SHP77 treated with DMSO at 0.1 percent for 48 hours (cell line): Measurements from ENCODE around the gene KLRK1.
A peak's percentile ranks its signal among the peaks of the same experiment; 100 is the strongest.
"Not testable (repeated sequence)": the region's sequence is repeated elsewhere in the genome, so short reads cannot be mapped to it uniquely, and the experiment has no call there.

ENCODE experiments used
- DNase-seq: peaks from one replicate; lab custom pipeline; 2025; lab: John Stamatoyannopoulos, UW

Gene KLRK1

GRCh38 chr12:10389904-10390303, at the start of gene KLRK1:
KLRK1 (minus strand) TSS chr12:10390041; CDS start chr12:10388810, 1,231 bp downstream.
- no peak for DNase-seq

DNA sequence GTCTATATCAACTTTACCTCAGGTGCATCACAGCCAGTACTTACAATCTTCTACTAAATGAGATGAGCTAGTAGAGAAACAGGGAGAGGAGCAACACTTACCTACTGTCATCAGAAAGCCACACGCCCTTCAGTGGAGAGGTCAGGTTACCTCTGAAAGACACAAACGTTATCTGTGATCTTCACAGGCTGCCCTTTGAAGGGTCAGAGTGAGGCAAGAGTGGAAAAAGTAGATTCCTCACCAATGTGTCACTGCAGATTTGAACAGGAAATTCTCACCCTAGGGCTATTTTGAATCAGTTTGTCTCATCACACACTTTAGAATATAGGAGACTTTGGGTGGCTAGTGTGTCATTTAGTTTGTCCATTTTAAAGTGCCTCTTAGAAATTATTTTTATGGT, 47.8 kb upstream of the KLRK1 start:
- not testable (repeated sequence) for DNase-seq

DNA sequence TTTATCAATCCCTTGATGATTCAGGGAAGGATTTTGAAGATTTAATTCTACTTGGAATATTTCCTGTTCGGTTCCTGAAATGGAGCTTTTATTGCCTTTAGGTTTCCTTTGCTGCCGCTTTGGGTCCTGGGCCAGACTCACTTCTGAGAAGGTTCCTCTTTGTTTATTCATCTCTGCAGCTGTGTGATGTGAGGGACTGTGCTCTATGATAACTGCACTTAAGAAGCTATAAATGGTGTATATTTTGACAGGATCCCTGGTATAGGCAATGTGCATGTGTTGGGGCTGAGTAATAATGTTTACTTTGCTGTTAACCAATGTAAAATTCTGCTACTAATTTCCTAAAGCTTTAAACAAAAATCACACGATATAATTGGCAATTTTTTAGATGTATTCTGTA, 46.0 kb upstream of the KLRK1 start, which contains the start of gene KLRC2:
Gene KLRC2 (minus strand): TSS at position 195 of the 400 bp plus-strand sequence. CDS start 24 bp downstream, at position 171.
- DNase-seq: peak; percentile 41

DNA sequence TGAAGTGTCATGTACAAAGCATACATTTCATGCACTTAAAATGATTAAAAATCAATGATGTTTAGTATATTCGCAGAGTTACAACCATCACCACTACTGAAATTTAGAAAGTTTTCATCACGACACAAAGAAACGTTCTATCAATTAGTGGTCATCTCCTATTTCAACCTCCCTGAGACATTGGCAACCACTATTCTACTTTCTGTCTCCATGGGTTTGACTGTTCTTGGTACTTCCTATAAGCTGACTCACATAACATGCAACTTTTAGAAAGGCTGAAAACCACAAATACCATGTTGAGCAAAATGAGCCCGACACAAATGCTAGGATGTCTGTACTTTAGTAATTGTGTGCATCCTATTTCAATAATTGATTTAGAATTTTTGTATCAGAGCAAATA, 40.8 kb upstream of the KLRK1 start:
- not testable (repeated sequence) for DNase-seq

- DNase-seq: not testable (repeated sequence)
Observed at GRCh38 chr12:10425938-10426337, 36.1 kb upstream of the KLRK1 start.

- not testable (repeated sequence) for DNase-seq
Observed at GRCh38 chr12:10424260-10424899, 34.5 kb upstream of the KLRK1 start.

GRCh38 chr12:10422159-10422558, 32.3 kb upstream of the KLRK1 start:
- not testable (repeated sequence) for DNase-seq

- DNase-seq: not testable (repeated sequence)
Observed at GRCh38 chr12:10420334-10420733, 30.5 kb upstream of the KLRK1 start, which contains the start of gene KLRC3. KLRC3 (minus strand) TSS chr12:10420595; CDS start chr12:10420550, 45 bp downstream.

- peak; percentile 83 for DNase-seq
Observed at GRCh38 chr12:10409392-10409791, 19.6 kb upstream of the KLRK1 start, which contains the start of gene KLRC4. KLRC4 (minus strand) TSS chr12:10409757; CDS start chr12:10409575, 182 bp downstream.

DNA sequence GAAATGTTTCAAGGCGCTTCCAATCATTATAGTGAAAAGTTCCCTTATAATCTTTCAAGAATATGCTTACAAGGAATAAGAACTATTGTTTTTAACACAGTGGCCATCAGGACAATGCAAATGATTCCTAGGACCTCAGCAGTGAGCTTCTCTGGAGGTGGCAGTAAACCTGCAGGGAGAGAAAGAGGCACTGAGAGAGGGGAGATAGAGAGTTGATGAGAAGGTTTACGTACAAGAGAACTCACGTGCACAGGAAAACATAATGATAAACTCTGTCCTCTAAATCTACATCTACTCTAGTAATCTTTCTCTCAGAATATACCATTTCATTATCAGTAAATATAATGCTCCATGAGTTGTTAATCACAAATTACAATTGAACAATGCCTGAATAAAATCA, 19.0 kb upstream of the KLRK1 start:
- DNase-seq: no peak

DNA sequence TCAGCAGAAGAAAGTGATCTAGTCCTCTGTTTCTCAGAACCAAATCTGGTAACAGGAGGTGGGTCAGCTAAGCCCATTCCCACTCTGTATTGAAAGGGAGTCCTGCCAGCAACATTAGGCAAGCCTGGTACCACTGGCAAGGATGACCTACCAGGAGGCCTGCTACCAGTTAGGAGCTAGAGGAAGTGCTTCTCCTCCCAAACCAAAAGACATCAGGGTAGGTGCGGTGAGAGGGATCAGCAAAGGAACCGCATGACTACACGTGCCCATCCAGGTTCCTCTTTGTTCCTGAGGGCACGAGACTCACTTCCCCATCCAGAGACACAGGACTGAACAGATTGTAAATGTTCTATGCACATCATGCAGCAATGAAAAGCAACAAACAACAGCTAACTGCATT, 16.9 kb upstream of the KLRK1 start:
- no peak for DNase-seq

DNA sequence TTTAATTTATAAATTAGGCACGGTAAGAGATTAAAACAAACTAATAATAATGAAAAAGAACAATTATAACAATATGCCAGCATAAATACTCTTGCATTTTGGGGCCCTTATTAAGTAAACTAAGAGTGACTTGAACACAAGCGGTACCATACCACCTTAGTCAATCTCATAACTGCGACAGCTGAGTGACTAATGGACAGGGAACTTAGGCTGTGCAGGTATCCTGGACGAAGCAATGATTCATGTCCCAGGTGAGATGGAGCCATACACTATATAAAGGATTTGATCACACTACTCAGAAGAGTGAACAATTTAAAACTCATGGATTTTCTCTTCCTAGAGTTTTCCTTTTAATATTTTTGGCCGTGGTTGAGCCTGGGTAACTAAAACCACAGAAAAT, 15.5 kb upstream of the KLRK1 start:
- DNase-seq: no peak

GRCh38 chr12:10404798-10405197, 15.0 kb upstream of the KLRK1 start:
- DNase-seq: no peak

DNA sequence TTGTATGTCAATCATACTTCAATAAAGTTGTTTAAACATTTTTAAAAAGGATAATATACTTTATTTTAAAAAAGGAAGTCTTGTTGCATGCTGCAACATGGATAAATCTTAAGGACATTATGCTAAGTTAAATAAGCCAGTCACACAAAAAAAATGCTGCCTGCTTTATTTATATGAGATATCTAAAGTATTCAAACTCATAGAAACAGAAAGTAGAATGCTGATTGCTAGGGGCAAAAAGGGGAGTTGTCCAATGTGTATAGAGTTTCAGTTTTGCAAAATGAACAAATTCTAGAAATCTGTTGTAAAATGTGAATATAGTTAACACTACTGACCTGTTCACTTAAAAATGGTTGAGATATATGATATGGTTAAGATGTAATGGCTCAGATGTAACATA, 11.0 kb upstream of the KLRK1 start:
- DNase-seq: no peak

GRCh38 chr12:10398168-10398567, 8.3 kb upstream of the KLRK1 start:
- DNase-seq: no peak

- DNase-seq: no peak
Observed at GRCh38 chr12:10397296-10397695, 7.5 kb upstream of the KLRK1 start.

- not testable (repeated sequence) for DNase-seq
Observed at GRCh38 chr12:10396176-10396575, 6.3 kb upstream of the KLRK1 start.

DNA sequence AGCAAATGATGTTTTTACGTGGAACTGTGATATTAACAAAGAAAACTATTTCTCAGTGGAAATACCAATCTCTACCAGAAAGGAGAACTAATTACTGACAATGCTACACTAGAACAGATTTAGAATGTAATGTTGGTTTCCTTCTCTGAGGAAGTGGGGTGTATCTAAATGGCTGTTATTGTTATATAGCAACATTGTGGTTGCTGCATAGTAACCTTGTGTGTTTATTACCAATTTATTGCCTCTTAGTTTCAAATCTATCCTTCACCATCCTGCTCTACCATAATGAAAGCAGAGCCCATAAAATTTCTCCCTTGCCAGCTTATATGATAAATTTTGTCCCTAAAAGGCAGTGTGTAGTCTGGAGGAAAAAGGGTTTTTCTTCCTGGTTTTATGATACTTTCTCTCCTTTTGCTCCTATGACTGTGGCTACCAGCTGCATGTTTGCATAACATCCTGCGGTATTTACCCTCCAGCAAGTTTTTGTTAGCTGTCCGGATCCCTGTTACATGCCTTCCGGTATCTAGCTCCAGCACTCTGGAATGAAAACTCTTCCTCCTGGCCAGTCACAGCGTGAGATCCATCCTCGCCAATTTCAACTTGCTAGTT, 5.7 kb upstream of the KLRK1 start:
- peak; percentile 47 for DNase-seq

DNA sequence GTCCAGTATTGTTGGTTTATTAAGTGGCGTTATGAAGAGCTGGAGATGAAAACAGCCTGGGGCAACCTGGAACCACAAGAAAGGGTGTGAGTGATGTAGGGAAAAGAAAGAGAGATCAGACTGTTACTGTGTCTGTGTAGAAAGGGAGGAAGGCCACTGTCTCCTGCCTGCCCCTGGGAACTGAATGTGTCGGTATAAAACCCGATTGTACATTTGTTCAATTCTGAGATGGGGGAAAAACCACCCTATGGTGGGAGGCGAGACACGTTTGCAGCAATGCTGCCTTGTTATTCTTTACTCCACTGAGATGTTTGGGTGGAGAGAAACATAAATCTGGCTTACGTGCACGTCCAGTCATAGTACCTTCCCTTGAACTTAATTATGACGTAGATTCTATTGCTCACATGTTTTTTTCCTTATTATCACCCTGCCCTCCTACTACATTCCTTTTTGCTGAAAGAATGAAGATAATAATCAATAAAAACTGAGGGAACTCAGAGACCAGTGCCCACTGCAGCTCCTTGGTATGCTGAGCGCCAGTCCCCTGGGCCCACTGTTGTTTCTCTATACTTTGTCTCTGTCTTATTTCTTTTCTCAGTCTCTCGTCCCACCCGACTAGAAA, 4.8 kb upstream of the KLRK1 start:
- not testable (repeated sequence) for DNase-seq

DNA sequence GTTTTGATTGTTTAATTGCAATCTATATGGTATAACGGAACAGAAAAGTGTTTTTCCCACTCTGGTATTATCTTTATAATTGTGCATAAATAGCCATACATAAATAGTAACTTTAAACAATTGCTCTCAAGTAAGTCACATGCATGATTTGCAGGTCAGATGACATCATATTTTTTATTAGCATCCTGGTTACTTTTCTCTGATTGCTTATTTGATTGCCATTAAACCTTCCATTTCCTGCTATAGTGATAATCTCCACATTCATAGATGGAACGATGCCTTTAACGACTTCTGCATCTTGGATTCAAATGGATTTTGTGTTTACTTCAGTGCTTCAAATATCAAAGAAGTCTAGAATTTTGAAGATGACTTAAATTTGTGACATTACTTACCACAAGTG, 3.5 kb upstream of the KLRK1 start:
- DNase-seq: no peak

DNA sequence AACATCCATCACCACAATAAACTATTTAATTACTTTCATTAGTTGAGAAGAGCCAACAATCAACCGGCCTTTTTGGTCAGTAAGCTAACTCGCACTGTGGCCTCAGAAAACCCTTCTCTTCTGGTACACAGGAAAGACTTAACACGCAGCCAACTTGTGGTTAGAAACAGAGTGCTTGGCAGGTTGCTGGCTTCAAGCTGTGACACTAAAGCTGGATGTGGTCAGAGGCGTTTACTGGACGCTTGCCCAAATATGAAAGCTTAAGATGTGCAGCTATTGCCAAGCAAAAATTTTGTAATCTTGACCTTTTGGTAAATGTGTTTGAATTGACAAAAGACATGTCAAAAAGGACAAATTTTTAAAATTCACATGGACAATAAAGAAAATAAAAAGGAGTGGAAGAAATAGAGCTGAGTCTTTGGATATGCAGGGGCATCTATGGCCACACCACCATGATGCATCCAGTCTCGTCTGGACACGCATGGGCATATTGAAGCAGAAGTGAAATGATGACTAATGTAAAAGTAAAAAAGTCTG, 2.6 kb upstream of the KLRK1 start:
- no peak for DNase-seq

DNA sequence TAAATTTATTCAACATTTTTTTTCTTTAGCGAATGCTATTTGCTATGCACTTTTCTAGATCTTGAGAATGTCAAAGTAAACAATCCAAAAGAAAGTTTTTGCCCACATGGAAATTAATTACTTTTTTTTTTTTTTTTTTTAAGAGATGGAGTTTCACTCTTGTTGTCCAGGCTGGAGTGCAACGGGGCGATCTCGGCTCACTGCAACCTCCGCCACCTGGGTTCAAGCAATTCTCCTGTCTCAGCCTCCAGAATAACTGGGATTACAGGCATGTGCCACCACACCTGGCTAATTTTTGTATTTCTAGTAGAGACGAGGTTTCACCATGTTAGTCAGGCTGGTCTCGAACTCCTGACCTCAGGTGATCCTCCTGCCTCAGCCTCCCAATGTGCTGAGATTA, 1.1 kb upstream of the KLRK1 start:
- DNase-seq: not testable (repeated sequence)
